NCI-H1417 treated with DMSO at 0.1 percent for 48 hours (cell line): Measurements from ENCODE around the gene SENP1.

ENCODE experiments used
- DNase-seq: peaks from one replicate; lab custom pipeline; 2025; lab: John Stamatoyannopoulos, UW

The SENP1 gene

DNA sequence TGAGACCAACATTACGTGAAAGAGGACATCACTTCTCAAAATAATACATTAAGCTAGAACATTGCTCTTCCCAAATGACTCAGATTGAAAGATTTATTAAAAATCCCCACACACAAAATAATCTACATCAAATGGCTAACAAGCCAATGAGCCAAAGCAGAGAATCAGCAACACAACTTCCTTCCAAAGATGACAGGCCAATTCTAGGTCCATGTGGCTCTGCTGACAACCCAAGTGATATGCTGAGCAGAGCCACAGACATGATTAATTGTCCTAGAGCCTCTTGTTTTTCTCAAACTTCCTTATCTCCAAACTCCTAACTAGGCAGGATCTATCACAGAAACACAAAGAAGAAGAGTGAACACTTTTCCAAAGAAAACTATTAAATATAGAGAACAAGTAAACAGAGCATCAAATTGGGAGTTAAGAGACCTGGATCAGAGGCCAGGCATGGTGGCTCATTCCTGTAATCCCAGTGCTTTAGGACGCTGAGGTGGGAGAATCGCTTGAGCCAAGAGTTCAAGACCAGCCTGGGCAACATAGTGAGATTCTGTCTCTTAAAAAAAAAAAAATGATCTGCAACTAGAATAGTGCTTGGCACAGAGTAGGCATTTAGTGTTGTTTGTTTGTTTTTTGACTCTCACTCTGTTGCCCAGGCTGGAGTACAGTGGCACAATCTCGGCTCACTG is 38.5 kb downstream of the SENP1 start:
- no peak for DNase-seq

DNA sequence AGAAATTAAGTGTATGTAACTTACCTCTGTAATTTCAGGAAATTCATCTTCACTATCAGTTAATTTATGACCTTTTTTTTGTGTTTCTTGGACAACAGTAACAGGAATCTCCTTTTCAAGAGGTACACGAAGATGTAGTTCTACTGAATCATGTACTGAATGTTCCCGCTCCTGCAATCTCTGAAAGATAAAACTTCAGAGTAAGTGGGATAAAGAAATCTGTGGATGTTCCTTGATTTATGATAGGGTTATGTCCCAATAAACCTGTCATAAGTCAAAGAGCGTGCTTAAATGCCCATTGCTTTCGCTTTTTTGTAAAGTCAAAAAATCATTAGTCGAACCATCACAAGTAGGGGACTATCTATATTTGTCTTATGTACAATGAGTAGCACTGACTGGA is 40.8 kb downstream of the SENP1 start:
- no peak for DNase-seq

GRCh38 chr12:48063530-48063929 is 42.3 kb downstream of the SENP1 start:
- DNase-seq, result no peak

- no peak for DNase-seq
Measured at GRCh38 chr12:48061938-48062719, 43.8 kb downstream of the SENP1 start.

GRCh38 chr12:48060474-48060873 is 45.4 kb downstream of the SENP1 start:
- DNase-seq, result no peak

DNA sequence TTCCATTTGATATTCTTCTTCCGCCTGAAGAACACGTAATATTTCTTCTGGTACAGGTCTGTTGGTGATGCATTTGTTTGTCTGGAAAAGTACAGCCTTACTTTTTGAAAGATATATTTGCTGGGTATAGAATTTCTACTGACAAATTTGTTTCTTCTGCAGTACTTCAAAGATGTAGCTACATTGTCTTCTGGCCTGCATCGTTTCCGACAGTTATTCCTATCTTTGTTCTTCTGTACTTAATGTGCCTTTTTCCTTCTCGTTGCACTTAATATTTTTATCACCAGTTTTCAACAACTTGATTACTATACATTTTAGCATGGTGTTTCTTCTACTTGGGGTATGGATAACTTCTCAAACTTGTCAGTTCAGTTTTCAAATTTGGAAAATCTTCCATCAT is 47.1 kb downstream of the SENP1 start:
- DNase-seq, result no peak

DNA sequence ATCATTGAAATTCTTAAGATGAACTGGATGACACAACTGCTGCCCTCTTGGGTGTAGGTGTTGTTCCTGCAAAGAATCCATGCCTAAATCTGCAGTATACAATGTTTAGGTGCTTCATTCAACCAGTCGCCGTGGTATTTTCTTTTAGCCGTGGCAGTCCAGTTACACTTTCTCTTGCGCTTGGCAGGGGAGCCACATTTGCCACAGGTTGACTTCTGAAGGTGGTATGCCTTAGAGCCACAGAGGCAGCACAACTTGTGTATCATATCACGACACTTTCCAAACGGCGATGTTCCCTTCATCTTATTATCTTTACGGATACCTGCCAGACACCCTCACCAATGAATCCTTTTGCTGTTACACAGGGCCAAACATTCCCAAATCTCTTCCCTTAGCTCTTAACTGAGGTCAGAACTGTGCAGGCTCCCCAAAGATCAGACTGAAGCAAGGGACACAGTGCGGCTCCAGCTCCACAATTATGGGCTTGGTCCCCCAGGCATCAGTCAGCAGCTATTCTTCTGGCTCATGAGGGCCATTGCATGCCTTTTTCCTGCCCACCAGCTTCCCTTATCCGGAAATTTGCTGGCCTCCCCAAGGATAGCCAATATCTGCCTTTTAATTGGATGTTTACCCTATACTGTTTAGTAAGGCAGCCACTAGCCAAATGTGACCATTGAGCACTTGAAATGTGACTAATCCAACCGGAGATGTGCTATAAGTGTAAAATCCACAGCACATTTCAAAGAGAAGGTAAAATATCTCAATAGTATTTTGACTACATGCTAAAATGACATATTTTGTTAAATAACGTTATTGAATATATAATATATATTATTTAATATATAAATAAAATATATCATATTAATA is 50.7 kb downstream of the SENP1 start:
- DNase-seq, result no peak

DNA sequence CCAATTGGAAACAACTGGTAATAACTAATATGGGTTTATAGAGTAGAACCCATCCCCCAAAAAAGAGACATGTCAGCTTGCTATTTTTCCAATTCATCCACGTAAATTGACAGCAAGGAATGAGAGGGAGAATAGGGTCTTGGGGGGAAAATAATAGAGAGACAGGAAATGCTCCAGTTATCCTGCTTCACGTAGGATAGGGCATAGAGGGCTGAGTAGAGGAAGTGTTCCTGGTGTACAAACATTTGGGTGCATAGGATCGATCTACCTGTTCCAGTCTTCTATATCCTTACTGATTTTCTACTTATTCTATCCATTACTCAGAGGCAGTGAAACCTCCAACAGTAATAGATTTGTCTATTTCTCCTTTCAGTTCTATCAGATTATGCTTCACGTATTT is 52.0 kb downstream of the SENP1 start:
- DNase-seq, result no peak

DNA sequence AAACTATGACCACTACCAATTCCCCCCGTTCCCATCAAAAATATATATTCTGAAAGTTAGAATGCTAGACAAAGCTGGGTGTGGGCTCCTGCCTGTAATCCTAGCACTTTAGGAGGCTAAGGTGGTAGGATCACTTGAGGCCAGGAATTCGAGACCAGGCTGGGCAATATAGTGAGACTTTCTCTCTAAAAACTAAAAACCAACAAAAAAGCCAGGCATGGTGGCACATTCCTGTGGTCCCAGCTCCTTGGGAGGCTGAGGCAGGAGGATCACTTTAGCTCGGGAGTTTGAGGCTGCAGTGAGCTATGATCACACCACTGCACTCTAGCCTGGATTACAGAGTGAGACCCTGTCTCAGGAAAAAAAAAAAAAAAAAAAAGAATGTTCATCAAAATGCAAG is 52.8 kb downstream of the SENP1 start:
- DNase-seq, result no peak

- DNase-seq, result no peak
Measured at GRCh38 chr12:48051681-48052080, 54.2 kb downstream of the SENP1 start.

DNA sequence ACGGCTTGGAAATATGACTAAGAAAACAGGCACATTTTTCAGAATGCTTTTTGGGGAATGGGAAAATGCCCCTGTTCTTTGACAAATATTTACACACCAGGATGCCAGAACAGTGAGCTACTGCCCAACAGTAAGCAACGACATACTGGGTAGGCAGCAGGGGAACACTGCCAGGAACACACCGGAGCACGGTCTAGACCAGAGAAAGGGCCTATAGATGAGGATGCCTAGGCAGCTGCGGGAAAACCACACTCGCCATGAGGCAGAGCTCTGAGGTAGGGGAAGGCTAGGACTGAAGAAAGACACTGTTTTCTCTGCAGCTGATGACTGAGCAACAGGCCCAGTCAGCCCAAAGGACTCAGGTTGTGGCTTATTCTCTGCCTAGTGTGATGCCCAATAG is 55.7 kb downstream of the SENP1 start:
- no peak for DNase-seq

DNA sequence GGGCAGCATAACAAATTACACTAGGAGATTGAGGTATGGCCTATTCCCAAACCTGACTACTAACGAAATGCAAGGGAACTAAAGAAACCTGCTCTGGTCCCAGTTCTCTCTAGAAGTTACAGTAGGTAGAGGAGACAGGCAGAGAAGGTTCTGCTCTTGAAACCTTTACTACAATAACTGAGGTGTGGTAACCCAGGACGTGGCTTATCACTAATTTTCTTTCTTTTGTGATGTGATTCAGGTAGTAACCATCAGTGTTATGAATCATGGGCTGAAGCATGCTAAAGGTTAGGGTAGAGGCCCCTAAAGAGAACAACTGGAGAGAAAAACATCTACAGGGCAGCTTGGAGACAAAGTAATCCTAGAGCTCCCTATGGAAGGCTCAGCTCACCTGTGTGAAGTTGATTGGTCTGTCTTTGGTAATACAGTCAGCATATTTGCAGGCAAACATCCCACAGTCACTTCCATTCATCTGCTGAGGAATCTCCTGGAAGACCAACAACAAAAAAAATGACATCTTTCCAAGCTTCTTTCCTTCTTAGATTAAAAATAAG is 59.8 kb downstream of the SENP1 start:
- DNase-seq, result no peak

- no peak for DNase-seq
Measured at GRCh38 chr12:48045061-48045846, 60.6 kb downstream of the SENP1 start.

DNA sequence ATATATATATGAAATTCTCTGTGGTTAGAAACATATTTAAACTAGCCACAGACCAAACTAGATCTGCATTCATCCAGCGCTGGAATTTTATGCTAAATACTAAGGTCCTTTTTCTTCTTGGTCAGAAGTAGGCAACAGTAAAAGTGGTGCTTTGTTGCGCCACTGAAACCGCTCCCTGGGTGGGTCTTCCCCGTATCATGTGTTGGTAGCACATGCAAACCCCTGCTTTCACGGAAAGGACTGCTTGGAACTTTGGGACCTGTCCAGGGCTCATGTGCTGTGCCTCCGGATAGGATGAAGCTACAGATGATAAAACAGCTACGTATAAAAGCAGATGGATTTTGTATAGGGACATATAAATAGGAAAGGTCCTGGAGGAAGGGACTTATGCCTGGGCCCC is 61.5 kb downstream of the SENP1 start:
- DNase-seq, result no peak

GRCh38 chr12:48043771-48044170 is 62.1 kb downstream of the SENP1 start:
- no peak for DNase-seq

GRCh38 chr12:48041591-48042423 is 64.1 kb downstream of the SENP1 start:
- DNase-seq, result no peak

- no peak for DNase-seq
Measured at GRCh38 chr12:48040354-48040753, 65.5 kb downstream of the SENP1 start.

DNA sequence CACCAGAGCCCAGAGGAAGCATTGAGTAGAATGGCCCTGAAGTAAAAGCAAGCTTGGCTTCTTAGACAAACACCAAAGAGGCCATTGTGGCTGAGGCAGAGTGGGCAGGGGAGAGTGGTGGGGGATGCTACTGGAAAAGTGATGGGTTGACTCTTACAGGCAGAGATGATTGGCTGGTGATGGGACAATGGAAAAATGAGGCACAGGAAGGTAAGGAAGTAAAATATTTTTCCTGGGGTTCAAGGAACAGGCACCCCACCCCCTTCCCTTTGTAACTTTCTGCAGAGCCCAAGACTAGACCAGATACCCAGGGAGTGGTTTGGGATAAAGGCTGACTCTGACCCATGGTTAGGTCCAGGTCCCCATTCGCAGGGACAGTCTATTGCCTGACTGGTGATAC is 66.7 kb downstream of the SENP1 start:
- DNase-seq, result no peak

DNA sequence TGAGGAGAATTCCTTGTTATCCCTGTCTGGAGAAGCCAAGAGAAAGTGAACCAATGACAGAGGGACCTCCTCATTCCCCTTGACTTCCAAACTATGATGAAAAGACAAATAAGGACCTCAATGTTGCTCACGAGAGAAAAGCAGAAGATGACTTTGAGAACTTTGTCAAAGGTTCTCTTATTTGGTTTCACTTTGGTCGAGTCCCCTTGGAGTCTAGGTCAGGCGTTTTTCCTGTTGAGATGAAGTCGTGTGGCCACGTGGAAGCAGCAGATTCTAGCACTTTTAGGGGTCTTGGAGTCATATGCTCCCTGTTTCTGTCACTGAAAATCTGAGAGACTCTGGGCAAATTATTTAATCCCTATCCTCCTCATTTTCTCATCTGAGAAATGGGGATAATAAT is 67.8 kb downstream of the SENP1 start:
- DNase-seq, result no peak

- no peak for DNase-seq
Measured at GRCh38 chr12:48037267-48037915, 68.5 kb downstream of the SENP1 start.
